ENCODE measurements around the gene MED12L. TPM values are rescaled to one million over a fixed set of nuclear protein-coding genes. Genes with fewer than 3 reads are reported as not detected.

The MED12L gene
- total and polyA plus RNA-seq, 9 of the 15 experiments (the other 6 are each of a cell fraction or from before 2014, with no cell fraction given): not detected

DNA sequence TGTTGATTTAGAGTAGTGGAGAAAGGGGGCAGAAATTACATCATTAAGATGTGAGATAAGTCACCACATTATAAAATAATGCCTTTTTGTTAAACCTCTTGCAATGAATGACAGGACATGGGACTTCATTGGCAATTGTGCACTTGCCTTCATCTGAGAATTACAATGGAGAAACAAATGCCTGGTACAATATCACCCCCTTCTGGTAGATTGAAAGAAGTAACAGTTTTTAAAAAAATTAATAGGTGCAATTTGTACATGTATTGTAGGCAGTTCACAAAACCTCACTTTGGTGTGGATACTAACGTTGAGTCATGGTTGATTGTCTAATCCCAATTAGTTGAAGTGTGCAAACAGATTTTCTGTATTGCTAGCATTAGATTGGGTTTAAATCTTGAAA is 197.5 kb downstream of the MED12L start:
- intact Hi-C loops (cut with micrococcal nuclease): loop anchor here (1.0 to 5.0 kb wide), 3 partner anchors 56 to 496 kb away; no protein-coding TSS in a partner anchor
- DNase-seq (ENCODE audit: extremely low read depth in 1 of 4, low spot score in 3 of 4): peak; percentile 41 to 51 (median 47)

More for the DNA sequence above, 197.5 kb downstream of the MED12L start:
- 0% methylated on average over 1 of the region's 1 CpG for WGBS (ENCODE audit: insufficient coverage, low coverage, missing lambda C conversion rate)
- Histone ChIP-seq H3K4me1 (replicated peaks in 1 of 2; ENCODE audit: control insufficient read depth in 2 of 2, insufficient read depth in 2 of 2, low read length in 2 of 2) (no peaks in the 10 kb centered on the region; a peak in 2 of 5 replicates), H3K27me3 (ENCODE audit: control insufficient read depth in 2 of 2, insufficient read depth in 2 of 2, low read length in 2 of 2) (no peaks in the 10 kb centered on the region), H3K27ac (ENCODE audit: extremely low read depth, low read depth, low read length) (no peak overlapping the region), H3K9me1 (ENCODE audit: control insufficient read depth, insufficient read depth, low read length) (no peaks in the 10 kb centered on the region), H4K20me1 (replicated peaks; ENCODE audit: control insufficient read depth, insufficient read depth, low read length) (no peaks in the 10 kb centered on the region), H3K36me3 (ENCODE audit: control insufficient read depth, insufficient read depth, low read length) (no peaks in the 10 kb centered on the region), H3K79me2 (ENCODE audit: control insufficient read depth, insufficient read depth, low read length) (no peaks in the 10 kb centered on the region), H3K9me3 (replicated peaks; ENCODE audit: control insufficient read depth, insufficient read depth, low read depth, low read length) (no peaks in the 10 kb centered on the region), H3K9ac (ENCODE audit: insufficient read depth in 1 of 2, low read depth in 2 of 2, low read length in 2 of 2) (no peak overlapping the region), H3K4me3 (no peak overlapping the region), H2AFZ (ENCODE audit: low read depth, low read length) (no peak overlapping the region), H3K4me2 (ENCODE audit: insufficient read depth, low read length) (no peak overlapping the region)
- in situ Hi-C loops (cut with MboI): loop anchor here (10.0 kb wide), 1 partner anchor 118 kb away; no protein-coding TSS in a partner anchor
- no TSS peak for BruUV-seq (replicated peaks)
- ChIA-PET POLR2A (no interaction called here), CTCF (ENCODE audit: low intra/inter-chr PET ratio) (interaction anchor here (0.6 to 2.8 kb wide), 7 partner anchors 55 to 1719 kb away, joined by 3 to 23 read pairs (median 4); no protein-coding TSS in a partner anchor)
- ATAC-seq: peak; percentile 59; the same call in 2 of the 3 replicates
- TF ChIP-seq DPF2 (IDR thresholded peaks at IDR 0.05) (no peak), RFX5 (IDR thresholded peaks at IDR 0.05; ENCODE audit: low read depth, low read length) (no peak), CTCF (IDR thresholded peaks at IDR 0.05 in 2 of 3, conservative IDR thresholded peaks at IDR 0.05 in 1 of 3; ENCODE audit: insufficient read depth in 2 of 3, low read depth in 1 of 3, low read length in 3 of 3) (peak; percentile 47 to 81 (median 54); a peak in 4 of 6 replicates), ZNF384 (IDR thresholded peaks at IDR 0.05; ENCODE audit: low read depth, low read length) (peak; percentile 57), RUNX1 (IDR thresholded peaks at IDR 0.05; ENCODE audit: low read depth) (no peak), RAD21 (CRISPR knock-in tag; conservative IDR thresholded peaks at IDR 0.05 in 1 of 2, IDR thresholded peaks at IDR 0.05 in 1 of 2) (peak; percentile 83 to 85), REST (IDR thresholded peaks at IDR 0.05; ENCODE audit: borderline replicate concordance) (peak; percentile 62; the same call in 1 of the 2 replicates), REST (CRISPR knock-in tag; IDR thresholded peaks at IDR 0.05; ENCODE audit: low read depth) (no peak), SMC3 (conservative IDR thresholded peaks at IDR 0.05; ENCODE audit: insufficient read depth, low read depth, low read length) (peak; percentile 51)
- TF ChIP-seq, protein P1, sequence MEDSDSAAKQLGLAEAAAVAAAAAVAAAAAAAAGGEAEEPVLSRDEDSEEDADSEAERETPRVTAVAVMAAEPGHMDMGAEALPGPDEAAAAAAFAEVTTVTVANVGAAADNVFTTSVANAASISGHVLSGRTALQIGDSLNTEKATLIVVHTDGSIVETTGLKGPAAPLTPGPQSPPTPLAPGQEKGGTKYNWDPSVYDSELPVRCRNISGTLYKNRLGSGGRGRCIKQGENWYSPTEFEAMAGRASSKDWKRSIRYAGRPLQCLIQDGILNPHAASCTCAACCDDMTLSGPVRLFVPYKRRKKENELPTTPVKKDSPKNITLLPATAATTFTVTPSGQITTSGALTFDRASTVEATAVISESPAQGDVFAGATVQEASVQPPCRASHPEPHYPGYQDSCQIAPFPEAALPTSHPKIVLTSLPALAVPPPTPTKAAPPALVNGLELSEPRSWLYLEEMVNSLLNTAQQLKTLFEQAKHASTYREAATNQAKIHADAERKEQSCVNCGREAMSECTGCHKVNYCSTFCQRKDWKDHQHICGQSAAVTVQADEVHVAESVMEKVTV (CRISPR knock-in tag; IDR thresholded peaks at IDR 0.05): peak; percentile 57
- peak; percentile 62 for FAIRE-seq

Measured in K562 (cell line).